ENCODE data around the gene SLC2A5.

SLC2A5 gene

GRCh38 chr1:9044236-9044635, 25.2 kb downstream of the SLC2A5 start:
- no peak for DNase-seq
- H3K27ac ChIP-seq (ENCODE audit: low read length), result no peak overlapping the region
- no peaks in the 10 kb centered on the region for H3K27me3 ChIP-seq (ENCODE audit: insufficient read depth, low read length, poor library complexity)
- H2AFZ ChIP-seq (ENCODE audit: low read depth, low read length), result no peak overlapping the region
- no peaks in the 10 kb centered on the region for H3K36me3 ChIP-seq (ENCODE audit: insufficient read depth, low read length)
- no peak for ATAC-seq (ENCODE audit: insufficient read depth, low read depth)
- no peaks in the 10 kb centered on the region for H4K20me1 ChIP-seq (ENCODE audit: insufficient read depth, low read length)
- TF ChIP-seq CTCF (IDR thresholded peaks at IDR 0.05; ENCODE audit: borderline replicate concordance, extremely low read depth, low read length, poor library complexity, severe bottlenecking) (no peak), EZH2 (IDR thresholded peaks at IDR 0.05; ENCODE audit: borderline replicate concordance, low read depth, low read length, severe bottlenecking) (no peak)
- H3K4me2 ChIP-seq (ENCODE audit: insufficient read depth, low read length), result no peak overlapping the region
- H3K79me2 ChIP-seq (ENCODE audit: insufficient read depth, low read length), result no peaks in the 10 kb centered on the region
- no peaks in the 10 kb centered on the region for H3K9me3 ChIP-seq (ENCODE audit: insufficient read depth, low read length, severe bottlenecking)
- H3K4me1 ChIP-seq (ENCODE audit: insufficient read depth, low read length), result no peaks in the 10 kb centered on the region
- H3K9ac ChIP-seq (ENCODE audit: low read depth, low read length), result no peak overlapping the region
- H3K4me3 ChIP-seq (ENCODE audit: low read depth in 1 of 2, low read length in 2 of 2), result no peak overlapping the region

GRCh38 chr1:9042272-9042671, 27.2 kb downstream of the SLC2A5 start:
- no peaks in the 10 kb centered on the region for H3K27me3 ChIP-seq (ENCODE audit: insufficient read depth, low read length, poor library complexity)
- no peak overlapping the region for H2AFZ ChIP-seq (ENCODE audit: low read depth, low read length)
- H3K9me3 ChIP-seq (ENCODE audit: insufficient read depth, low read length, severe bottlenecking), result no peaks in the 10 kb centered on the region
- no peaks in the 10 kb centered on the region for H4K20me1 ChIP-seq (ENCODE audit: insufficient read depth, low read length)
- H3K27ac ChIP-seq (ENCODE audit: low read length), result no peak overlapping the region
- DNase-seq (no peak), ATAC-seq (ENCODE audit: insufficient read depth, low read depth) (no peak)
- no peaks in the 10 kb centered on the region for H3K79me2 ChIP-seq (ENCODE audit: insufficient read depth, low read length)
- H3K9ac ChIP-seq (ENCODE audit: low read depth, low read length), result no peak overlapping the region
- H3K36me3 ChIP-seq (ENCODE audit: insufficient read depth, low read length), result no peaks in the 10 kb centered on the region
- no peak overlapping the region for H3K4me2 ChIP-seq (ENCODE audit: insufficient read depth, low read length)
- TF ChIP-seq CTCF (IDR thresholded peaks at IDR 0.05; ENCODE audit: borderline replicate concordance, extremely low read depth, low read length, poor library complexity, severe bottlenecking) (no peak), EZH2 (IDR thresholded peaks at IDR 0.05; ENCODE audit: borderline replicate concordance, low read depth, low read length, severe bottlenecking) (no peak)
- H3K4me3 ChIP-seq (ENCODE audit: low read depth in 1 of 2, low read length in 2 of 2), result no peak overlapping the region
- no peaks in the 10 kb centered on the region for H3K4me1 ChIP-seq (ENCODE audit: insufficient read depth, low read length)

- DNase-seq (no peak), ATAC-seq (ENCODE audit: insufficient read depth, low read depth) (no peak)
- Histone ChIP-seq H3K9ac (ENCODE audit: low read depth, low read length) (no peak overlapping the region), H3K4me1 (ENCODE audit: insufficient read depth, low read length) (no peaks in the 10 kb centered on the region), H4K20me1 (ENCODE audit: insufficient read depth, low read length) (no peaks in the 10 kb centered on the region), H3K27me3 (ENCODE audit: insufficient read depth, low read length, poor library complexity) (no peaks in the 10 kb centered on the region), H3K79me2 (ENCODE audit: insufficient read depth, low read length) (no peaks in the 10 kb centered on the region), H3K4me3 (ENCODE audit: low read depth in 1 of 2, low read length in 2 of 2) (no peak overlapping the region), H3K36me3 (ENCODE audit: insufficient read depth, low read length) (no peaks in the 10 kb centered on the region), H3K4me2 (ENCODE audit: insufficient read depth, low read length) (no peak overlapping the region), H3K9me3 (ENCODE audit: insufficient read depth, low read length, severe bottlenecking) (no peaks in the 10 kb centered on the region), H3K27ac (ENCODE audit: low read length) (no peak overlapping the region), H2AFZ (ENCODE audit: low read depth, low read length) (no peak overlapping the region)
- TF ChIP-seq CTCF (IDR thresholded peaks at IDR 0.05; ENCODE audit: borderline replicate concordance, extremely low read depth, low read length, poor library complexity, severe bottlenecking) (no peak), EZH2 (IDR thresholded peaks at IDR 0.05; ENCODE audit: borderline replicate concordance, low read depth, low read length, severe bottlenecking) (no peak)
Observed at GRCh38 chr1:9041116-9041779, 28.2 kb downstream of the SLC2A5 start.
